ENCODE data around the gene GIMAP6.
"Not testable (repeated sequence)": the region's sequence is repeated elsewhere in the genome, so short reads cannot be mapped to it uniquely, and the experiment has no call there.

Gene GIMAP6

DNA sequence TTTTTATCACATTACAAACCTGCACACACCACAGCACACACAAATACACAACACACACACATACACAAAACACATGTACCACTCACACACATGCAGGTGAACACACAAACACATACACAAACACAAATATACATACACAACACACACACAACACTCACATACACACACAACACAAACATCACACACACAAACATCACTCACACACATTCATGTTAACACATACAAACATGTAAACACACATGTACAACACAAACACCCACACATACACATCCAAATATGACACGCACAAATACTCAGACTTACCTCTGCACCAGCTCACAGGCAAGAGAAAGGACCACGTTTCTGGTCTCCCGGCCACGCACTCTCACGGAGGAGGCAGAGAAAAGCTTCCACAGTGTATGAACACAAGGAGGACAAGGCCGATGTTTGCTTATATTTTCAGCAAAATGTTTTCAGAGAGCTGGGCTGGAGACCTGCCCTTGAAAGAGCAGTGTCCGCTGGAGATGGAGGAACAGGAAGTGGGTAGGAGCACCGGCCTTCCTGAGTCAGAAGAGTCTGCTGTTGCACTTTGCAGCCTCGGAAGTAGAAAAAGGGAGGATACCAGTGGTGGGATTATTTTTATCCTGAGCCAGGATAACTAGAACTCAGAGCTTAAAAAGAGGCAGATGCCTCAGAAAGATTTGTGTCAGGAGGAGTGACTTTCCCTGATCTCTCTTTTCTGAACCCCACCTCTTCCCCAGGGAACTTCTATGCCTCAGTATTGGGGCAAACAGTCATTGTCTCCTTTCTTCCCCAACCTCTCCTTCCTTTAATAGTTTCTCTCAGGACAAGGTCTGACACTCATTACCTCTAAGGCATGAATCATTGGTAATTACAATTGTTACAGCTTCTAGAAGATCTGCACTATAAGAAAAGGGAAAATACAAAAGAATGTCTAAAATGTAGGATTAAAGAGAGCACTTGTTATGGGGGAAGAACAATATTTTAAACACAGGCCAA lies at the start of gene GIMAP6:
GIMAP6 (minus strand) TSS at position 520 of the 999 bp plus-strand sequence. CDS start 2,243 bp downstream, outside the sequence.
- DNase-seq (ENCODE audit: low spot score): no peak

DNA sequence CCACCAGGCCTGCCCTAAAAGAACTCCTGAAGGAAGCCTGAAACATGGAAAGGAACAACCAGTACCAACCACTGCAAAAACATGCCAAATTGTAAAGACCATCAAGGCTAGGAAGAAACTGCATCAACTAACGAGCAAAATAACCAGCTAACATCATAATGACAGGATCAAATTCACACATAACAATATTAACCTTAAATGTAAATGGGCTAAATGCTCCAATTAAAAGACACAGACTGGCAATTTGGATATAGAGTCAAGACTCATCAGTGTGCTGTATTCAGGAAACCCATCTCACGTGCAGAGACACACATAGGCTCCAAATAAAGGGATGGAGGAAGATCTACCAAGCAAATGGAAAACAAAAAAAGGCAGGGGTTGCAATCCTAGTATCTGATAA lies 48.2 kb upstream of the GIMAP6 start:
- DNase-seq (ENCODE audit: low spot score): not testable (repeated sequence)

DNA sequence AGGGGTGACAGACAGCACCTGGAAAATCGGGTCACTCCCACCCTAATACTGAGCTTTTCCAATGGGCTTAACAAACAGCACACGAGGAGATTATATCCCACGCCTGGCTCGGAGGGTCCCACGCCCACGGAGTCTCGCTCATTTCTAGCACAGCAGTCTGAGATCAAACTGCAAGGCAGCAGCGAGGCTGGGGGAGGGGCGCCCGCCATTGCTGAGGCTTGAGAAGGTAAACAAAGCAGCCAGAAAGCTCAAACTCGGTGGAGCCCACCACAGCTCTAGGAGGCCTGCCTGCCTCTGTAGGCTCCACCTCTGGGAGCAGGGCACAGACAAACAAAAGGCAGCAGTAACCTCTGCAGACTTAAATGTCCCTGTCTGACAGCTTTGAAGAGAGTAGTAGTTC lies 46.4 kb upstream of the GIMAP6 start:
- not testable (repeated sequence) for DNase-seq (ENCODE audit: low spot score)

- not testable (repeated sequence) for DNase-seq (ENCODE audit: low spot score)
Observed at GRCh38 chr7:150676854-150677253, 44.7 kb upstream of the GIMAP6 start.

DNA sequence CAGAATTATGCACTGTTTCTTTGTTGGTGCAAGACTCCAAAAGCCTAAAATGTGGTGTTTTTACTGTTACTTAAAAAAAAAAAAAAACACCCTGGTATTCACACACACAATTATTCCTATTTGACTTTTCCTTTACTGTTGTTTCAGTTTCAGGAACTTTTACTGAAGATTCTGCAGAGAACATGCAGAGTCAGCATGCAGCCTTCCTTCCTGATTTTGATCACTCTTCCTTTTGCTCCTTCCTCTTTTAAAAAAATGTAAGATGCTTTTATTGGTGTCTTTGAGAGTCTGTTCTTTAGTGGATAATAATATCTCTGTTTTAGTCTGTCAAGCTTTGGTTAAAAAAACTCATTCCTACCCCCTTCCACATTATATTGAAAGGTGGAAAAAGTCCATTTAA lies 44.1 kb upstream of the GIMAP6 start:
- DNase-seq (ENCODE audit: low spot score): not testable (repeated sequence)

GRCh38 chr7:150675714-150676113 lies 43.5 kb upstream of the GIMAP6 start:
- DNase-seq (ENCODE audit: low spot score): no peak

DNA sequence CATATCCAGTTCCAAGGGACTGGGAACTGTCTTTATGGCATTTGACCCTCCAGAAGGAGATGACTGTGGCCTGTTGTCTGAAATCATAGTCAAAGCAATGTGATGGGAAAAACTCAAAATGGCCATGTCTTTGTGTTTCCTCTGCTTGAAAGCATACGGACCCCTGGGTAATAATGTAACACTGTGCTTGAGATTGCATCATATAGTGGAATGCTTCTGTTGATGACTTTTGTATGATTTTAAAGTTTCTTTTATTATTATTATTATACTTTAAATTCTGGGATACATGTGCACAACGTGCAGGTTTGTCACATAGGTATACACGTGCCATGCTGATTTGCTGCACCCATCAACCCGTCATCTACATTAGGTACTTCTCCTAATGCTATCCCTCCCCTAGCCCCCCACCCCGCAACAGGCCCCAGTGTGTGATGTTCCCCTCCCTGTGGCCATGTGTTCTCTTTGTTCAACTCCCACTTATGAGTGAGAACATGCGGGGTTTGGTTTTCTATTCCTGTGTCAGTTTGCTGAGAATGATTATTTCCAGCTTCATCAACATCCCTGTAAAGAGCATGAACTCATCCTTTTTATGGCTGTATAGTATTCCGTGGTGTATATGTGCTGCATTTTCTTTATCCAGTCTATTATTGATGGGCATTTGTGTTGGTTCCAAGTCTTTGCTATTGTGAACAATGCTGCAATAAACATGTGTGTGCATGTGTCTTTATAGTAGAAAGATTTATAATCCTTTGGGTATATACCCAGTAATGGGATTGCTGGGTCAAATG lies 39.8 kb upstream of the GIMAP6 start:
- not testable (repeated sequence) for DNase-seq (ENCODE audit: low spot score)

GRCh38 chr7:150668977-150669376 lies 36.8 kb upstream of the GIMAP6 start:
- DNase-seq (ENCODE audit: low spot score): no peak

DNA sequence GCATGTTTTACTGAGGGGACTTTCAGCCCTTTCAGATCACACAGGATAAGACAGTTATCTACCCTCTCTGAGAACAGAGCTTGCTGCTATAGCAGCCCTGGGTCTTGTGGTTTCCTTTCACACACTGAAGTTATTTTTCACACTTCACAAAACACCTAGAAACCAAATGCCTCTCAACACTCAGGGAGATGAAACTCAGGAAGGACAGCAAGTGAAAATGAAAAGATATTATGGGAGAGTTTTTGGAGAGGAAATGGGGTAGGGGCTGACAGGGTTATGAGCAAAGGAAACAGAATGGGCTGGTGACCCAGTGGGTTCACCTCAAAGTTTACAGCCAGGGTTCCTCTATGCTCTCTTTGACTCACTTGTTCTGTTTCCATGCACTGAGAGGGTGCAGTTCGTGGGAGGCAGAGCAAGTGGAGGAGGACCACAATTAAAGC lies 36.3 kb upstream of the GIMAP6 start:
- no peak for DNase-seq (ENCODE audit: low spot score)

DNA sequence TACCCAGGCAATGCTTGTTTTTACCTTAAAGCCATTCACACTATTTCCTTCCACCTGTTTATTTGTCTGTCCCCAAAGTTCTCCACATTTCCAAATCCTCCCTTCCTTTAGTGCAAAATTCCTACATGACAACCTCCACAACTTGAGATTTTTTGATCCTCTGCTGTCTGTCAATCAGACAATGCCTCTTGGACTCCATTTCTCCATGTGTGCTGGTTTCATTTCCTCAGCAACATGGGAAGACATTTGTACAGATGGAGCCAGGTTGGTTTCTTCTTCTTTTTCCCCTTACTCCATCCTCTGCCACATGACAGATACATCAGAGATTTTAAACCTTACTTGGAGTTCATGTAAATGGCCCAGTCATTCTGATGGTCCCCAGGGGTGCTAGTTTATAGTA lies 34.2 kb upstream of the GIMAP6 start:
- DNase-seq (ENCODE audit: low spot score): no peak

DNA sequence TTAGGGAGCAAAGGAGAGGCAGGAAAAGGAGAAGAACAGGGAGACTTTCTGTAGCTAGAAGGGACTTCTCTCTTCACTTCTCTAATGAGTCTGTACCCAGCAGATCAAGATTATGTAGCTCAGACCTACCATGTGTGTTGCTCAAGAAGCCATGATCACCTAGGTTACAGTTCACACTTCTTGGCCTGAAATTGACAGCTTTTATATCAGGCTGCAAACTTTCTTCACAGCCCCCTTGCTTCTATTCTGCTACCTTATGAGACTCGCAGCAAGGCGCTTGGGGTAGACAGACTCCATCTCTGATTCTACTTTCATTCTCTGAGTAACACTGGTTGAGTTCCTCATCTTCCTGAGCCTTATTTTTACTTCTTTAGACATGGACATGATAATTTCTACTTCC lies 33.7 kb upstream of the GIMAP6 start:
- DNase-seq (ENCODE audit: low spot score): no peak

GRCh38 chr7:150665089-150665748 lies 33.0 kb upstream of the GIMAP6 start:
- DNase-seq (ENCODE audit: low spot score): no peak

GRCh38 chr7:150663802-150664494 lies 31.8 kb upstream of the GIMAP6 start:
- DNase-seq (ENCODE audit: low spot score): no peak

GRCh38 chr7:150662821-150663220 lies 30.6 kb upstream of the GIMAP6 start:
- not testable (repeated sequence) for DNase-seq (ENCODE audit: low spot score)

GRCh38 chr7:150660939-150661613 lies 28.9 kb upstream of the GIMAP6 start:
- no peak for DNase-seq (ENCODE audit: low spot score)

DNA sequence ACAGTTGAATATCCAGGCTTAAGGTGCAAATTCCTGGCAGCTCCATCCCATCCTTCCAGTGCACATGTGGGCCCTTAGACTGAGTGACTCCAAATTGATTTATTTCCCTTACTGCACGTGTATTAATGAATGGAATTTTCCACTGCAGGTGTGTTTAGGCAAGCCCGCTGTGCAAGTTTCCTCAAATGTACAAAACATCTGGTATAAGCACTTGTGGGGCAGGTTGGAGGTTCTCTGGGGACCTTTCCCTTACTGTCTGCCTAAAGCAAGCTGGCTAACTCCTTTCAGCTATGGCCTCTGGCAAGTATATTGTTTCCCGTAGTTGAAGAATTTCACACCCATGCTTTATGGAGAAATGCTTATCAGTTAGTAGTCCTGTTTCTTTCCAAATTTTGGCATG lies 25.3 kb upstream of the GIMAP6 start:
- no peak for DNase-seq (ENCODE audit: low spot score)

- DNase-seq (ENCODE audit: low spot score): no peak
Observed at GRCh38 chr7:150656047-150656446, 23.9 kb upstream of the GIMAP6 start.

GRCh38 chr7:150654692-150655091 lies 22.5 kb upstream of the GIMAP6 start:
- DNase-seq (ENCODE audit: low spot score): no peak

- DNase-seq (ENCODE audit: low spot score): no peak
Observed at GRCh38 chr7:150649080-150649385, 16.8 kb upstream of the GIMAP6 start.

DNA sequence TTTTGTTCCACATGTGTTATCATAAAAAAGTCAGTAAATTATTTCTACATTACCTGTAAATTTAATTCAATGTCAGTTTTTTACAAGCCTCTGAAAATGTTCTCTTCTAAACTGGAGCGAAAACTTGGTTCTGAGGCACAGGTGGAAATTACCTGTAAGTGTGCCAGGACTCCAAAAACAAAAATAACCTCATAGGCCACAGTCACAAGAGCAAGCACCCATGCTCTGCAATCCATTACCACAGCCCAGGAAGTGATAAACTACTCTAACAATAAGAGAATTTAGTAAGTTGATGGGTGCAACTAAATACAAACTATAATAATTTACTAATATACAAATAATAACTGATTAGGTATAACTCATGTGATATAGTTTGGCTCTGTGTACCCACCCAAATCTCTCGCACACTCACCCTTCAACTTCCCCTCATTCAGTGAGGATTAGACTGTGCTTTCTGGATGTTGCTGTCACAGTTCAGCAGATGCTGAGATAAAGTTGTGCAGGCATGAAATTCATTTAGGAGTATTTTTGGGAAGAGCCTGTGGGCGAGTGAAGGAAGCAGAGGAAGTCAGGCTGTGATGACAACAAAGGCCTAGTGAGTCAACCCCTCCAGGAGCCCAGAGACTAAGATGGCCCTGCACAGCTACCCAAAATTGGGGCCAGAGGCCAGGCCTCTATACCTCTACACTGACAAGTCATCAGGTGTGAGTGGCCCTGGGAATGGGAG lies 16.3 kb upstream of the GIMAP6 start:
- DNase-seq (ENCODE audit: low spot score): no peak

Measured in cerebellar cortex (tissue), 1 donor.